GM23338 (cell line): ENCODE results near the gene MAP7D3. TPM values are rescaled to one million over a fixed set of nuclear protein-coding genes. Genes with fewer than 3 reads are reported as not detected.

ENCODE experiments used
- ATAC-seq: fragments of 200-7000 bp; cut with Tn5 transposase; 3 replicates; pipeline ENCODE4 v1.9.1; 2020
- DNase-seq: peaks from one replicate; pipeline ENCODE4 v3.0.0-alpha.2; 2015; ENCODE audit warnings: low spot score
- H2AFZ ChIP-seq: fragments of 200-600 bp; sonication (generic); 2 replicates; pipeline ENCODE4 v1.8.0; 2016; ENCODE audit warnings: antibody characterized with exemption, mild to moderate bottlenecking, moderate library complexity
- H3F3A ChIP-seq: fragments of 200-600 bp; sonication (generic); replicated peaks from 2 replicates; pipeline ENCODE4 v1.8.0; 2017; ENCODE audit warnings: antibody characterized with exemption, mixed run types, low read depth
- H3K27ac ChIP-seq: fragments of 200-600 bp; sonication (generic); 2 replicates; pipeline ENCODE4 v1.6.1; 2016; ENCODE audit warnings: low read depth
- H3K27me3 ChIP-seq: fragments of 200-600 bp; sonication (generic); 2 replicates; pipeline ENCODE4 v1.8.0; 2016; ENCODE audit warnings: mild to moderate bottlenecking, mixed run types, moderate library complexity; ENCODE audit not compliant: insufficient read depth
- H3K36me3 ChIP-seq: fragments of 200-600 bp; sonication (generic); 2 replicates; pipeline ENCODE4 v1.8.0; 2016; ENCODE audit warnings: mild to moderate bottlenecking; ENCODE audit not compliant: insufficient read depth
- H3K4me1 ChIP-seq: fragments of 200-600 bp; sonication (generic); 2 replicates; pipeline ENCODE4 v1.8.0; 2016; ENCODE audit warnings: mild to moderate bottlenecking, moderate library complexity; ENCODE audit not compliant: insufficient read depth
- H3K4me2 ChIP-seq: fragments of 200-600 bp; sonication (generic); 2 replicates; pipeline ENCODE4 v1.7.1; 2017; ENCODE audit warnings: mixed run types
- H3K4me3 ChIP-seq: fragments of 200-600 bp; sonication (generic); 2 replicates; pipeline ENCODE4 v1.6.1; 2016; ENCODE audit warnings: mixed run types
- H3K79me2 ChIP-seq: fragments of 200-600 bp; sonication (generic); replicated peaks from 2 replicates; pipeline ENCODE4 v1.8.0; 2017; ENCODE audit warnings: mild to moderate bottlenecking; ENCODE audit not compliant: insufficient read depth
- H3K9me2 ChIP-seq: fragments of 200-600 bp; sonication (generic); 2 replicates; pipeline ENCODE4 v1.8.0; 2017; ENCODE audit not compliant: insufficient read depth
- H4K20me1 ChIP-seq: fragments of 200-600 bp; sonication (generic); replicated peaks from 2 replicates; pipeline ENCODE4 v1.8.0; 2017; ENCODE audit warnings: mild to moderate bottlenecking; ENCODE audit not compliant: insufficient read depth
- H3K27ac Mint-ChIP-seq: 2 replicates; pipeline ENCODE4 v1.8.0; 2020; ENCODE audit warnings: inconsistent platforms, mild to moderate bottlenecking, moderate library complexity, mixed read lengths
- H3K27me3 Mint-ChIP-seq: 3 replicates; pipeline ENCODE4 v1.8.0; 2022; ENCODE audit warnings: low read depth, mild to moderate bottlenecking, moderate library complexity, mixed read lengths, inconsistent platforms; ENCODE audit not compliant: insufficient read depth, poor library complexity
- H3K36me3 Mint-ChIP-seq: 3 replicates; pipeline ENCODE4 v1.8.0; 2021; ENCODE audit warnings: low read depth, mild to moderate bottlenecking, inconsistent platforms, moderate library complexity, mixed read lengths
- H3K4me1 Mint-ChIP-seq: 3 replicates; pipeline ENCODE4 v1.8.0; 2020; ENCODE audit warnings: mild to moderate bottlenecking, inconsistent platforms, mixed read lengths
- H3K4me3 Mint-ChIP-seq: 3 replicates; pipeline ENCODE4 v1.8.0; 2021; ENCODE audit warnings: moderate library complexity, mild to moderate bottlenecking, inconsistent platforms, mixed read lengths
- H3K9me3 Mint-ChIP-seq: 3 replicates; pipeline ENCODE4 v1.8.0; 2020; ENCODE audit warnings: moderate library complexity, mild to moderate bottlenecking, inconsistent platforms, mixed read lengths
- CREB1 ChIP-seq: fragments of 250-450 bp; sonication (Bioruptor Pico); IDR thresholded peaks from 2 replicates; pipeline ENCODE4 v1.5.0; 2020; ENCODE audit warnings: low read depth, mild to moderate bottlenecking, moderate library complexity
- CTCF ChIP-seq, 2 experiments: fragments of 200-600 bp in 1 of 2; sonication (generic) in 1 of 2; conservative IDR thresholded peaks; 2 replicates each; pipeline versions ENCODE4 v1.5.1 to v1.6.1; 2016 to 2017; ENCODE audit warnings: antibody characterized with exemption in 2 of 2, low read depth in 2 of 2, mild to moderate bottlenecking in 2 of 2, moderate library complexity in 1 of 2
- ETS1 ChIP-seq: IDR thresholded peaks from 2 replicates; pipeline ENCODE4 v1.6.1; 2016; ENCODE audit warnings: antibody characterized with exemption
- EZH2 ChIP-seq: fragments of 200-600 bp; sonication (generic); IDR thresholded peaks from one replicate; pipeline ENCODE4 v1.8.0; 2017; ENCODE audit warnings: antibody characterized with exemption, mild to moderate bottlenecking, low read depth; ENCODE audit not compliant: unreplicated experiment
- EZH2phosphoT487 ChIP-seq: fragments of 200-600 bp; sonication (generic); IDR thresholded peaks from one replicate; pipeline ENCODE4 v1.8.1; 2018; ENCODE audit warnings: antibody characterized with exemption; ENCODE audit not compliant: unreplicated experiment
- JUNB ChIP-seq: IDR thresholded peaks from one replicate; pipeline ENCODE4 v1.6.1; 2016; ENCODE audit warnings: antibody characterized with exemption; ENCODE audit not compliant: unreplicated experiment
- NANOG ChIP-seq: IDR thresholded peaks from 2 replicates; pipeline ENCODE4 v1.6.1; 2016; ENCODE audit warnings: antibody characterized with exemption, borderline replicate concordance
- POLR2AphosphoS5 ChIP-seq: IDR thresholded peaks from 2 replicates; pipeline ENCODE4 v1.6.1; 2016; ENCODE audit warnings: antibody characterized with exemption, low read depth
- REST ChIP-seq: IDR thresholded peaks from one replicate; pipeline ENCODE4 v1.6.1; 2018; ENCODE audit warnings: antibody characterized with exemption; ENCODE audit not compliant: unreplicated experiment
- STAT1 ChIP-seq: IDR thresholded peaks from one replicate; pipeline ENCODE4 v1.6.1; 2016; ENCODE audit warnings: antibody characterized with exemption; ENCODE audit not compliant: unreplicated experiment
- ZNF114 ChIP-seq: fragments of 250-450 bp; sonication (Bioruptor Pico); IDR thresholded peaks from 2 replicates; pipeline ENCODE4 v1.5.0; 2020; ENCODE audit warnings: mild to moderate bottlenecking, moderate library complexity
- ZNF331 ChIP-seq: fragments of 250-450 bp; sonication (Bioruptor Pico); IDR thresholded peaks from 2 replicates; pipeline ENCODE4 v1.5.0; 2020; ENCODE audit warnings: low read depth, mild to moderate bottlenecking, moderate library complexity
- ZNF462 ChIP-seq: fragments of 250-450 bp; sonication (Bioruptor Pico); IDR thresholded peaks from 2 replicates; pipeline ENCODE4 v1.5.0; 2020; ENCODE audit warnings: mild to moderate bottlenecking, moderate library complexity
- polyA plus RNA-seq: library from polyadenylated mRNA; unstranded; fragments of >200 nt; fragmentation: Nextera tagmentation; extraction: Ambion mirVana; gene quantifications from 2 replicates; pipeline ENCODE4 v1.2.1, GENCODE V29; 2016
- total RNA-seq: library from RNA; depleted of rRNA; stranded (reverse); fragments of >200 nt; shearing (Covaris generic); gene quantifications from 2 replicates; pipeline ENCODE4 v1.2.3, GENCODE V29; 2014

The MAP7D3 gene
- total and polyA plus RNA-seq, 2 experiments from 2014 or later, result 14.5 to 33.4 TPM

GRCh38 chrX:136190038-136190713 lies 61.0 kb downstream of the MAP7D3 start:
- H4K20me1 ChIP-seq, result no peaks in the 10 kb centered on the region
- H3F3A ChIP-seq, result no peaks in the 10 kb centered on the region
- DNase-seq (no peak), ATAC-seq (no peak)
- no peaks in the 10 kb centered on the region for H3K4me1 ChIP-seq
- no peak overlapping the region for H2AFZ ChIP-seq
- H3K4me3 ChIP-seq, result no peak overlapping the region
- H3K27ac ChIP-seq, result no peak overlapping the region
- no peaks in the 10 kb centered on the region for H3K9me2 ChIP-seq
- no peaks in the 10 kb centered on the region for H3K4me1 Mint-ChIP-seq
- H3K36me3 ChIP-seq, result no peaks in the 10 kb centered on the region
- H3K4me2 ChIP-seq, result no peak overlapping the region
- no peaks in the 10 kb centered on the region for H3K9me3 Mint-ChIP-seq
- no peak overlapping the region for H3K27ac Mint-ChIP-seq
- TF ChIP-seq NANOG (no peak), EZH2 (no peak), EZH2phosphoT487 (no peak), ZNF462 (CRISPR knock-in tag) (no peak), ZNF114 (CRISPR knock-in tag) (no peak), ETS1 (no peak), CTCF (conservative IDR thresholded peaks at IDR 0.05; ENCODE audit: low read depth in 2 of 2) (no peak), ZNF331 (CRISPR knock-in tag) (no peak), CREB1 (no peak), POLR2AphosphoS5 (no peak), JUNB (no peak), REST (no peak), STAT1 (no peak)
- H3K27me3 ChIP-seq, result no peaks in the 10 kb centered on the region
- no peaks in the 10 kb centered on the region for H3K36me3 Mint-ChIP-seq
- no peaks in the 10 kb centered on the region for H3K79me2 ChIP-seq
- H3K4me3 Mint-ChIP-seq, result no peak overlapping the region
- H3K27me3 Mint-ChIP-seq, result peaks cover 2% of the 10 kb centered on the region
